GM21528 (cell line): Measurements from ENCODE around the gene C10orf105.
A peak's percentile ranks its signal among the peaks of the same experiment; 100 is the strongest.

Experiments
- ATAC-seq: cut with Tn5 transposase; IDR thresholded peaks from one replicate; pipeline ENCODE4 v1.9.1; 2021; ENCODE audit warnings: mild to moderate bottlenecking, moderate library complexity; ENCODE audit not compliant: unreplicated experiment, low FRiP score

C10orf105 gene

GRCh38 chr10:71739358-71739900 is 19.9 kb upstream of the C10orf105 start:
- ATAC-seq = no peak

- ATAC-seq = no peak
Observed at GRCh38 chr10:71737834-71738197, 18.2 kb upstream of the C10orf105 start.

- ATAC-seq = no peak
Observed at GRCh38 chr10:71737001-71737833, 17.6 kb upstream of the C10orf105 start.

GRCh38 chr10:71736570-71736952 is 17.0 kb upstream of the C10orf105 start:
- ATAC-seq = no peak

GRCh38 chr10:71735709-71736569 is 16.4 kb upstream of the C10orf105 start:
- no peak for ATAC-seq

- ATAC-seq = no peak
Observed at GRCh38 chr10:71734797-71735196, 15.2 kb upstream of the C10orf105 start.

- no peak for ATAC-seq
Observed at GRCh38 chr10:71731791-71732190, 12.2 kb upstream of the C10orf105 start.

- no peak for ATAC-seq
Observed at GRCh38 chr10:71729161-71729636, 9.6 kb upstream of the C10orf105 start.

- peak; percentile 55 for ATAC-seq
Observed at GRCh38 chr10:71727738-71728737, 8.5 kb upstream of the C10orf105 start.

- peak; percentile 47 for ATAC-seq
Observed at GRCh38 chr10:71727105-71727737, 7.6 kb upstream of the C10orf105 start.

- ATAC-seq = no peak
Observed at GRCh38 chr10:71726580-71727104, 7.1 kb upstream of the C10orf105 start.

- ATAC-seq = no peak
Observed at GRCh38 chr10:71725998-71726579, 6.5 kb upstream of the C10orf105 start.

- no peak for ATAC-seq
Observed at GRCh38 chr10:71725249-71725648, 5.7 kb upstream of the C10orf105 start.

GRCh38 chr10:71724539-71724938 is 5.0 kb upstream of the C10orf105 start:
- ATAC-seq = no peak

- no peak for ATAC-seq
Observed at GRCh38 chr10:71723311-71723710, 3.7 kb upstream of the C10orf105 start.

GRCh38 chr10:71722849-71723248 is 3.3 kb upstream of the C10orf105 start:
- no peak for ATAC-seq

GRCh38 chr10:71721313-71721712 is 1.7 kb upstream of the C10orf105 start:
- ATAC-seq = no peak

- no peak for ATAC-seq
Observed at GRCh38 chr10:71720288-71720687, 710 bp upstream of the C10orf105 start.

- no peak for ATAC-seq
Observed at GRCh38 chr10:71719042-71719441, 536 bp downstream of the C10orf105 start.
